Stimulated activated CD8-positive, alpha-beta memory T cell treated with anti-CD3 and anti-CD28 coated beads, Interleukin-7, amount 100 ng/mL, for 1 hour (primary cell): Measurements from ENCODE around the gene CD8A.

Source experiments
- DNase-seq, 2 donors: peaks; one replicate each; pipeline ENCODE4 v3.0.0-alpha.2; 2020; ENCODE audit warnings: low read depth in 2 of 2

Gene CD8A

GRCh38 chr2:86808315-86809161 lies 17.8 kb upstream of the CD8A start:
- peak; percentile 92 to 96 for DNase-seq

DNA sequence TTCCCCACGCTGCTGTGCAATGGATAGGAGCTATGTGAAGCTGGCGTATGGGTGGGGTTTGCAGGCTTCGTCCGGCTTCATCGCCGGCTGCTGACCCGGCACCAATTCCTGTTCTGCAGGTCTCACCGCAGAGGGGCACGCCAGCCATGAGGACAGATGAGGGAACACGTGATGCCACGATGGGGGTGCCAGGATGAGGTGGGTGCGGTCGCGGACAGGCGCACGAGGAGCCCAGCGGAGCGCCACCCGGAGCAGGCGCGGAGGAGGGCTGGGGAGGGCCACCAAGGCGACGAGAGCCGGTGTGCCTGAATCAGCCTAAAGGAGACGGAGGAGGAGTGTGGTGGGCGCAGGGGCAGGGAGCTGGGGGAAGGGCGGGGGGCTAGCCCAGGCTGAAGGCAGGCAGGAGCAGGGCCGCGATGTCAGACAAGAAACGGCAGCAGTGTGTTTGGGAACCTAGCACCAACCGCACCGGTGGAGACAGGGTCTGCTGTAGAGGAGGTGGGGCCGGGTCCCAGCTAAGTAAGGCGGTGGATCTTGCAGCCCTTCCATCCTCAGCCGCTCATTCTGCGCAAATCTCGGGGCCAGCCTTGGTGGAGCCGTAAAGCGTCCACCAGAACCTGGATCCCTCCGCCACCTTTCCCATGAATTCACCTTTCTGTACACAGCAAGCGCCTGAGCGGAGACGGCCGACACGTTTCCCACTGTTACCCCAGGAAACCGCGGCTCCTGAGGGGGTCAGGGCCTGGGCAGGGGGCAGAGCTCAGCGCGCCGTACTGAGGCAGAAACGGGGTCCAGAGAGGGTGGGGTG lies 17.0 kb upstream of the CD8A start:
- DNase-seq, result no peak

DNA sequence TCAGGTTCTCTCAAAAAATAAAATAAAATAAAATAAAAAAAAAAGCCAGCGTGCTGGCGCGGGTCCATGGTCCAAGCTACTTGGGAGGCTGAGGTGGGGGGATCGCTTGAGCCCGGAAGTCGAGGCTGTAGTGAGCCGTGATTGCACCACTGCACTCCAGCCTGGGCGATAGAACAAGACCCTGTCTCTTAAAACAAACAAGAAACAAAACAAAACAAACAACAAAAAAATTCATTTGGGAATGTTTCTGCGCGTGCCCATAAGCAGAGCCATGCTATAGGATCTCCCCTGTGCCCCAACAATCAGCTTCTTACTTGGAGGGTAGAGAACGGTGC lies 16.4 kb upstream of the CD8A start:
- DNase-seq, result no peak

DNA sequence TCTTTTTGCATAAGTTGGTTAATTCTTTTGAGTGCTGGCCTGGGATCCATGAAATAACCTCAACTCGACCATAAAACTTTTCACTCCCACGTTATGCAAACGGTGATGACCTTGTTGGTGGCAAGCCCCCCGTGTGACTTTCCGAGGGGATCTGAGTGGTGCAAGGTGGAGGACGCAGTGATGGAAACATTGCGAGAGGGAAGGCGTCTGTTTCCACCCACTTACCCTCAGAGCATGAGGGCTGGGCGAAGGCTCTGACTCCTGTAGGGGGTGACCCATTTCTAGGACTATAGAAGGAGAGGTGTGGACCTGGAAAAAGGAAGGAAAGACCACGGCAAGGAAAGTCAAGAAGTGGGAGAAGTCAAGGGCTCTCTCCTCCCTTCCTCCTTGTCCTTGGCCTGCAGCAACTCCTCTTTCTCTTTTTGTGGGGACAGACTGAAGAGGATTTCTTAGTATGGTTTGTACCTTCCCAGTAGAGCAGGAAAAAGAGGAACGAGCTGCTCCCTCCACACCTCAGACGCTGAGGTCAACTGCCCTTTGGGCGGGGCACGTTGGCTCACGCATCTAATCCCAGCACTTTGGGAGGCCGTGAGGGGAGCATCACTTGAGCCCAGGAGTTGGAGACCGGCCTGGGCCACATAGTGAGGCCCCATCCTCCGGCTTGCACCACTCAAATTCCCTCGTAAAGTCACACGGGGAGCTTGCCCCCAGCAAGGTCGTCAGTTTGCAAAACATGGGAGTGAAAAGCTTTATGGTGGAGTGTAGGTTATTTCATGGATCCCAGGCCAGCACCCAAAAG lies 15.5 kb upstream of the CD8A start:
- DNase-seq, result no peak

DNA sequence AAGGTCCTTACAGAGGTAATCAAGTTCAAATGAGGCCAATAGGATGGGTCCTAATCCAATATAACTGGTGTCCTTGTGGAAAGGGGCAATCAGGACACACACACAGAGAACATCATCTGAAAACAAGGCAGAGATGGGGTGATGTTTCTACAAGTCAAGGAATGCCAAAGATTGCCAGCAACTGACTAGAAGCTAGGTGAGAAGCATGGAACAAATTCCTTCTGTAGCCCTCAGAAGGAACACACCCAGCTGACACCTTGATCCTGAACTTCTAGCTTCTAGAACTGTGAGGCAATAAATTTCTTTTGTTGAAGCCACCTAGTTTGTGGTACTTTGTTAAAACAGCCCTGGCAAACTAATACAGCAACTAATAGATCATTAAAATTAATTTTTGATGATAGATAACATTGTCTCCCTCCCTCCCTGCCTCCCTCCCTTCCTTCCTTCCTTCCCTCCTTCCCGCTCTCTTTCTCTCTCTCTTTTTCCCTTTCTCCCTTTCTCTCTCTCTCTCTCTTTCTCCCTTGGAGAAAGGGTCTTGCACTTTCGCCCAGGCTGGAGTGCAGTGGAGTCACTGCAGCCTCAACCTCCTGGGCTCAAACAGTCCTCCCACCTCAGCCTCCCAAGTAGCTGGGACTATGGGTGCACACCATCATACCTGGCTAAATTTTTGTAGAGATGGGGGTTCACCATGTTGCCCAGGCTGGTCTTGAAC lies 10.3 kb upstream of the CD8A start:
- DNase-seq, result no peak

DNA sequence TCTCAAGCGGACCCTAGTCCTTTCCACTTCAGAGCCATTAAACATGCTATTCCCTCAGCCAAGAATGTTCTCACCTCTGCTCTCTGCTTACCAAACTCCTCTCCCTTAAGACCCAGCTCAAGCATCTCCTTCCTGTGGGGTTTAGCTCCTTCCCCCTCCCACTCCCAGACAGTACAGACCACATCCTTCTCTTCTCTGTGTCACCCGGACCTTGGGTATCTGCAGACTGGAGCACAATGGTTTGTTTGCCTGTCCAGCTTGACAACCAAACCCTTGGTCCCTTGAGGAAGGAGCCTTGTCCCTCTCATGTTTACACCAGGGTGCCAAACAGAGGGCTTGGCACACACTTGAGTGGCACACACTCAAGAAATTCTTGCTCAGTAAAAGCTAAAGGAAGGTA lies 4.1 kb upstream of the CD8A start:
- no peak for DNase-seq

GRCh38 chr2:86793752-86794151 lies 3.0 kb upstream of the CD8A start:
- no peak for DNase-seq

DNA sequence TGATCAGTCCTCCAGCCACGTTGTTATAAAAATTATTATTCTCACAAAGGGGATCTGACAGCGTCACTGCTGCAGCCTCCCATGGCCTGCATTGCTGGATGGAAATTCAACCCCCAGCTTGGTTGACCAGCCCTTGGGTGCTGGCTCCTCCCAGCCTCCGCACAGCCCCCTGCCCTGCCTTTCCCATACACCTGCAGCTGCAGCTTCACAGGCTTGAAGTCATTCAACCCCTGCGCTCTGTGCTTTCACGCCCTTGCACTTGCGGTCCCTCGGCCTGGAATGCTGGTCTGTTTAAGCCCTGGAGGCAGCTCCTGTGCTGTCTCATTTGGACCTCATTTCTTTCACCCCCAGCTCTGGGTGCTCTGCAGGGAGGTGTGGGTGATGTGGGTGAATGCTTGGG lies 860 bp upstream of the CD8A start:
- DNase-seq, result no peak

- no peak for DNase-seq
These were observed 508 bp downstream of the CD8A start for GRCh38 chr2:86790134-86790675.

GRCh38 chr2:86789687-86790133 lies 1.0 kb downstream of the CD8A start:
- no peak for DNase-seq

- DNase-seq, result no peak
These were observed 1.6 kb downstream of the CD8A start for GRCh38 chr2:86788881-86789686.

- no peak for DNase-seq
These were observed 2.5 kb downstream of the CD8A start for GRCh38 chr2:86788165-86788564.

DNA sequence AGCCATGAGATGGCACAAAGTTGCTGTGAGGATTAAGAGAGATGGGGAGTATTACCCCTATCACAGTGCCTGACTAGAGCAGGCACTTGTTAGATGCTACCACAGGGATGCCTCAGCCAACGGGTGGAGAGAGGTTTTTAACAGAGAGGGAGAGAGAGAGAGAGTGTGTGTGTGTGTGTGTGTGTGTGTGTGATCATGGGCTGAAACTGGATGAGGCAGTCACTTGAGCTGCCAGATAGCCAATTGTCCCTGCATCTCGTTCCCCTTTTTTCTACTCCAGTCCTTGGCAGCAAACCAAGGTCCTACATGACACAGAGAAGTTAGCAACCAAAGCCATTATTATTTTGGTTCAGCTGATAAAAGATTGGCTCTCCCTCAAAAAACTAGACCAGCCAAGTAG lies 3.0 kb downstream of the CD8A start:
- DNase-seq, result no peak

- peak in 1 of 2 donors; percentile 39 for DNase-seq
These were observed 4.6 kb downstream of the CD8A start for GRCh38 chr2:86786001-86786536.

DNA sequence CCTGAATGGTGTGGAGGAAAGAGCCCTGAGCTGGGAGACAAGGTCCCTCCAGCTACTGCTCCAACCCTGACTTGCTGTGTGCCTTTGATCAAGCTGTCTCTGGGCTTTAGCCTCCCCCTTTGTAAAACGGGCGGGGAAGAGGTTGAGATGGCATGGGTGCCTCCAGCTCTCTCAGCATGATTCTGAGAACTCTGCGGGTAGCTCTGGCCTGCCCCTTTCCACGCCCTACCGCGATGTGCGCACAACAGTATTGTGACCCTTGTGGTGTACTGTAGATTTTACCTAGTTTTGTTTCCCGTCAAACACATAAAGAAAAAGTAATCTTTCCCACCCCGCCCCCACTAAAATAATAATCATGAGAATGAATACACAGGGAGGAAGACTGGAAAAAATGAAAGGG lies 5.3 kb downstream of the CD8A start:
- peak in 1 of 2 donors; percentile 59 for DNase-seq

GRCh38 chr2:86783615-86784339 lies 6.9 kb downstream of the CD8A start:
- no peak for DNase-seq

DNA sequence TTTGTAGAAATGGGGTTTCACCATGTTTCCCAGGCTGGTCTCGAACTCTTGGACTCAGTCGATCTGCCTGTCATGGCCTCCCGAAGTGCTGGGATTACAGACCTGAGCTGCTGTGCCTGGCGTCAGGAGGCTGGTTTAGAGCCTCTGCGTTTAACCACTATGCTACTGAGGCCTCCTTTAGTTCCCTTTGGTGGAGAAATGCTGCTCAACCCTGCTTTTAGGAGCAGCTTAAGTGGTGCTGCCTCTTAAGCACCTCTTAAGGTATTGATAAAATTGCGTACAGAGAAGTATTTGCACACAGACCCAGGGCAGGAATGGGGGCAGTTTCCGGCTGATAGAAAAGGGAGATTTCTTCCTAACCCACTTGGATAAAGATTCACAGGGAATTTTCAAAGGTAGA lies 8.0 kb downstream of the CD8A start:
- DNase-seq, result no peak

- no peak for DNase-seq
These were observed 9.3 kb downstream of the CD8A start for GRCh38 chr2:86781363-86781762.

DNA sequence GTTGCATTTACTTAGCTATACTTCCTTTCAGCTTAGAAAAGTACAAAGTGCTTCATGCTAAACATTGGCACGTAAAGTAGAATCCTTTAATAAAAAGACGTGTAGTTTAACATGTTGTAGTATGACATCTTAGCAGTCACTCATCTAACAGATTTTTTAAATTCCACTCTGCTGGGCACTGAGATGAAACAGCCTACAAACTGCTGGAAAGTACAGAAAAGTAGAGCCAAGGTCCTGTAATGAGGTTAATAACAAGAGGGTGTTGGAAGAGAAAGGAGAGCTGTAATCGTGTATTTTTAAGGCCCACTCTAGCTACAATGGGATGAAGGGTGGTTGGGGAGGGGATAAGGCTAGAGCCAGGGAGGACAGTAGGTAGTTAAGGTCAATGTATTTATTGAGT lies 10.7 kb downstream of the CD8A start:
- DNase-seq, result no peak

GRCh38 chr2:86778957-86779356 lies 11.8 kb downstream of the CD8A start:
- no peak for DNase-seq
